DOHH2 (cell line): Measurements from ENCODE around the gene NBEA.
A peak's percentile ranks its signal among the peaks of the same experiment; 100 is the strongest.

Experiments
- H3F3A ChIP-seq: fragments of 200-600 bp; sonication (generic), shearing (Covaris generic); 2 replicates; pipeline ENCODE4 v1.6.0; 2016; ENCODE audit warnings: antibody characterized with exemption, mild to moderate bottlenecking; ENCODE audit not compliant: control insufficient read depth, insufficient read depth
- H3K27ac ChIP-seq: fragments of 200-600 bp; sonication (generic); 2 replicates; pipeline ENCODE4 v1.5.1; 2014; ENCODE audit warnings: low read depth, mild to moderate bottlenecking, low read length, moderate library complexity
- H3K27me3 ChIP-seq: fragments of 200-600 bp; sonication (generic); 2 replicates; pipeline ENCODE4 v1.6.1; 2014; ENCODE audit warnings: mild to moderate bottlenecking, low read length, mixed read lengths; ENCODE audit not compliant: control insufficient read depth
- H3K36me3 ChIP-seq: fragments of 200-600 bp; sonication (generic); 2 replicates; pipeline ENCODE4 v1.6.1; 2014; ENCODE audit warnings: mild to moderate bottlenecking, low read length, moderate library complexity, mixed read lengths; ENCODE audit not compliant: control insufficient read depth
- H3K4me1 ChIP-seq: fragments of 200-600 bp; sonication (generic); 2 replicates; pipeline ENCODE4 v1.6.1; 2014; ENCODE audit warnings: mild to moderate bottlenecking, low read length, mixed read lengths; ENCODE audit not compliant: control insufficient read depth
- H3K4me2 ChIP-seq: fragments of 200-600 bp; sonication (generic); 2 replicates; pipeline ENCODE4 v1.6.0; 2014; ENCODE audit warnings: mild to moderate bottlenecking, low read length, moderate library complexity
- H3K4me3 ChIP-seq: fragments of 200-600 bp; sonication (generic); 2 replicates; pipeline ENCODE4 v1.5.1; 2014; ENCODE audit warnings: mild to moderate bottlenecking, low read length, mixed read lengths
- H3K79me2 ChIP-seq: fragments of 200-600 bp; sonication (generic); 2 replicates; pipeline ENCODE4 v1.6.1; 2014; ENCODE audit warnings: mild to moderate bottlenecking, low read length, mixed read lengths; ENCODE audit not compliant: control insufficient read depth
- H3K9me2 ChIP-seq: fragments of 200-600 bp; sonication (generic); replicated peaks from 2 replicates; pipeline ENCODE4 v1.6.1; 2014; ENCODE audit warnings: mild to moderate bottlenecking, low read length, mixed read lengths; ENCODE audit not compliant: control insufficient read depth
- H3K9me3 ChIP-seq: fragments of 200-600 bp; sonication (generic); 2 replicates; pipeline ENCODE4 v1.6.1; 2014; ENCODE audit warnings: antibody characterized with exemption, low read length, mixed read lengths; ENCODE audit not compliant: control insufficient read depth, insufficient read depth
- H4K20me1 ChIP-seq: fragments of 200-600 bp; sonication (generic); 2 replicates; pipeline ENCODE4 v1.6.0; 2014; ENCODE audit warnings: low read depth, mild to moderate bottlenecking, antibody characterized with exemption, low read length, moderate library complexity; ENCODE audit not compliant: control insufficient read depth, insufficient read depth
- EZH2phosphoT487 ChIP-seq: fragments of 200-600 bp; sonication (generic); IDR thresholded peaks from 2 replicates; pipeline ENCODE4 v1.6.1; 2017; ENCODE audit warnings: borderline replicate concordance, mild to moderate bottlenecking, antibody characterized with exemption, low read length, moderate library complexity, mixed read lengths
- TF ChIP-seq, protein P1 (sequence below): fragments of 200-600 bp; sonication (generic); IDR thresholded peaks from one replicate; pipeline ENCODE4 v1.5.1; 2014; ENCODE audit warnings: antibody characterized with exemption, mild to moderate bottlenecking, low read depth, low read length; ENCODE audit not compliant: poor library complexity, severe bottlenecking

Gene NBEA

DNA sequence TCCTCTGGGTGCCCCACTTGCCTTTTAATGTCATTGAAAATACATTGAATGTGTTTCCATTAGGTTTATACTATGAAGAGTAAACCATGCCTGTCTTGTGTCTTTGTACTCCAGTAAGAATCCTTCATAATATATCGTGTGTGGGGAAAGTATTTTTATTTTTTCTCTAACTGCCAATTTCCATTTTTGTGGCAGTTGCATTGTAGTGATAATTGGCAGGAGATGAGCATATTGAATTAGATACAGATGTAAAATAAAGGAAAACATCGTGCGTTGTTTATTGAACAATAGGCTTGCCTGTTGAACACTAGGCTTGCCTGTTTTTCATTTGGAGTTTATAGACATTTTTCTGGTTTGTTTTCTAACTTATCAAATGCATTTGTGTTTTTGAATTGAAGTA is 218.8 kb downstream of the NBEA start:
- Histone ChIP-seq H3K4me3 (no peak overlapping the region), H3K36me3 (no peaks in the 10 kb centered on the region), H3K4me2 (no peak overlapping the region), H4K20me1 (no peaks in the 10 kb centered on the region), H3K9me2 (no peaks in the 10 kb centered on the region), H3F3A (no peaks in the 10 kb centered on the region), H3K27me3 (no peaks in the 10 kb centered on the region), H3K27ac (no peak overlapping the region), H3K79me2 (no peaks in the 10 kb centered on the region), H3K4me1 (peaks cover 5% of the 10 kb centered on the region), H3K9me3 (no peaks in the 10 kb centered on the region)
- no peak for TF ChIP-seq EZH2phosphoT487
- TF ChIP-seq, protein P1, sequence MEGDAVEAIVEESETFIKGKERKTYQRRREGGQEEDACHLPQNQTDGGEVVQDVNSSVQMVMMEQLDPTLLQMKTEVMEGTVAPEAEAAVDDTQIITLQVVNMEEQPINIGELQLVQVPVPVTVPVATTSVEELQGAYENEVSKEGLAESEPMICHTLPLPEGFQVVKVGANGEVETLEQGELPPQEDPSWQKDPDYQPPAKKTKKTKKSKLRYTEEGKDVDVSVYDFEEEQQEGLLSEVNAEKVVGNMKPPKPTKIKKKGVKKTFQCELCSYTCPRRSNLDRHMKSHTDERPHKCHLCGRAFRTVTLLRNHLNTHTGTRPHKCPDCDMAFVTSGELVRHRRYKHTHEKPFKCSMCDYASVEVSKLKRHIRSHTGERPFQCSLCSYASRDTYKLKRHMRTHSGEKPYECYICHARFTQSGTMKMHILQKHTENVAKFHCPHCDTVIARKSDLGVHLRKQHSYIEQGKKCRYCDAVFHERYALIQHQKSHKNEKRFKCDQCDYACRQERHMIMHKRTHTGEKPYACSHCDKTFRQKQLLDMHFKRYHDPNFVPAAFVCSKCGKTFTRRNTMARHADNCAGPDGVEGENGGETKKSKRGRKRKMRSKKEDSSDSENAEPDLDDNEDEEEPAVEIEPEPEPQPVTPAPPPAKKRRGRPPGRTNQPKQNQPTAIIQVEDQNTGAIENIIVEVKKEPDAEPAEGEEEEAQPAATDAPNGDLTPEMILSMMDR = no peak

DNA sequence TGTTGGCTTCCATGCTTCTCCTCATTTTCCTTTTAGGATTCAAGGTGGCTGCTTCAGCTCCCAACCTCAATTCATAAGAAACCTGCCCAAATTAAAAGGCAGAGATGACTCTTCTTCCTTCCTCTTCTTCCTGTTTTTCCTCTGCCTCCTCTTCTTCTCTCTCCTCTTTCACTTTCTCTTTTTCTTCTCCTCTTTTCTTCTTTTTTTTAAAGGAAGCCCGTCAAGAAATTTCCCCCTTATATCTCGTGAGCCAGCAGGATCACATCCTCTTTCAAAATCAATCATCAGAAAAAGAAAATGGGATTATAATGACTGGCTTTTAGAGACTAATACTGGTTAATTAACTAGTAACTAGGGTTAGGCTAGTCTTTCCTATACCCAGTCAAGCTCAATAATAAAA is 220.3 kb downstream of the NBEA start:
- no peaks in the 10 kb centered on the region for H4K20me1 ChIP-seq
- H3K36me3 ChIP-seq = no peaks in the 10 kb centered on the region
- H3K4me1 ChIP-seq = peaks cover 5% of the 10 kb centered on the region
- H3F3A ChIP-seq = no peaks in the 10 kb centered on the region
- H3K4me3 ChIP-seq = no peak overlapping the region
- no peaks in the 10 kb centered on the region for H3K9me2 ChIP-seq
- no peaks in the 10 kb centered on the region for H3K9me3 ChIP-seq
- H3K27me3 ChIP-seq = no peaks in the 10 kb centered on the region
- no peaks in the 10 kb centered on the region for H3K79me2 ChIP-seq
- TF ChIP-seq, protein P1 = no peak
- no peak for TF ChIP-seq EZH2phosphoT487
- H3K4me2 ChIP-seq = 0 out of 2 replicates have a peak overlapping the region, but pooled peaks have one; percentile 17
- no peak overlapping the region for H3K27ac ChIP-seq

DNA sequence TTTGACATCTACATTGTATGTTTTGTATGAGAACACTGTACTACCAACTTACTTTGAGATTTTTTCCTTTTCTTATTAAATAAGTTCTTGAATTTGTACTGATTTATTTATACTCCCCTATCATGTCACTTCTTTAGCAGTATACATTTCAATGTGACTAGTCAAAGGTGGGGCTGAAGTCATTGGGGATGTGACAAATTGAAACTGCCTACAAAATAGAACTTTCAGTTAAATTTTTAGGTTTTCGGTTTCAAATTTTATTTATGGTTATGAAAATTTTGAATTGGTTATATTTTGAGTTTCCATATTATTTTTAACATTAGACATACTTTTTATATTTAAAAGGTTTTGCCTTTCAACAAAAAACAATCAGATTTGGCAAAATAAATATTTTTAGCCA is 221.6 kb downstream of the NBEA start:
- Histone ChIP-seq H3K4me2 (no peak overlapping the region), H3K27me3 (no peaks in the 10 kb centered on the region), H3K27ac (no peak overlapping the region), H3K4me3 (no peak overlapping the region), H3K9me2 (no peaks in the 10 kb centered on the region), H3K79me2 (no peaks in the 10 kb centered on the region), H3K4me1 (peaks cover 5% of the 10 kb centered on the region), H3F3A (no peaks in the 10 kb centered on the region), H3K36me3 (no peaks in the 10 kb centered on the region), H3K9me3 (no peaks in the 10 kb centered on the region), H4K20me1 (no peaks in the 10 kb centered on the region)
- TF ChIP-seq EZH2phosphoT487 = no peak
- TF ChIP-seq, protein P1 = no peak
